ENCODE data around the gene ASF1B.

Gene ASF1B

GRCh38 chr19:14102756-14103155 is 33.6 kb downstream of the ASF1B start:
- H3K27me3 ChIP-seq (ENCODE audit: insufficient read depth, insufficient read length): no peaks in the 10 kb centered on the region
- H3K9ac ChIP-seq (ENCODE audit: insufficient read length, low read depth): peak overlapping the region; percentile 8
- no peak for TF ChIP-seq YY1 (IDR thresholded peaks at IDR 0.05; ENCODE audit: insufficient read depth, insufficient read length)
- no peak for TF ChIP-seq ZNF274 (IDR thresholded peaks at IDR 0.05; ENCODE audit: low read depth, low read length)
- TF ChIP-seq SUZ12 (IDR thresholded peaks at IDR 0.05; ENCODE audit: extremely low read depth, insufficient read depth, insufficient read length): no peak
- DNase-seq (ENCODE audit: low read depth, low spot score): no peak
- peaks cover 45% of the 10 kb centered on the region for H3K36me3 ChIP-seq (ENCODE audit: insufficient read depth, insufficient read length, low read length)
- peaks cover 2% of the 10 kb centered on the region for H3K4me1 ChIP-seq (ENCODE audit: insufficient read depth, insufficient read length)
- H3K4me3 ChIP-seq (ENCODE audit: insufficient read length, low read depth): no peak overlapping the region
- H3K9me3 ChIP-seq (ENCODE audit: insufficient read depth, low read length): no peaks in the 10 kb centered on the region

- DNase-seq (ENCODE audit: low read depth, low spot score): no peak
- no peak overlapping the region for H3K4me3 ChIP-seq (ENCODE audit: insufficient read length, low read depth)
- H3K27me3 ChIP-seq (ENCODE audit: insufficient read depth, insufficient read length): no peaks in the 10 kb centered on the region
- no peaks in the 10 kb centered on the region for H3K9me3 ChIP-seq (ENCODE audit: insufficient read depth, low read length)
- H3K9ac ChIP-seq (ENCODE audit: insufficient read length, low read depth): peak overlapping the region; percentile 8
- TF ChIP-seq YY1 (IDR thresholded peaks at IDR 0.05; ENCODE audit: insufficient read depth, insufficient read length) (no peak), SUZ12 (IDR thresholded peaks at IDR 0.05; ENCODE audit: extremely low read depth, insufficient read depth, insufficient read length) (no peak), ZNF274 (IDR thresholded peaks at IDR 0.05; ENCODE audit: low read depth, low read length) (no peak)
- H3K36me3 ChIP-seq (ENCODE audit: insufficient read depth, insufficient read length, low read length): peaks cover 48% of the 10 kb centered on the region
- peaks cover 2% of the 10 kb centered on the region for H3K4me1 ChIP-seq (ENCODE audit: insufficient read depth, insufficient read length)
Measured at GRCh38 chr19:14102102-14102696, 34.2 kb downstream of the ASF1B start.

DNA sequence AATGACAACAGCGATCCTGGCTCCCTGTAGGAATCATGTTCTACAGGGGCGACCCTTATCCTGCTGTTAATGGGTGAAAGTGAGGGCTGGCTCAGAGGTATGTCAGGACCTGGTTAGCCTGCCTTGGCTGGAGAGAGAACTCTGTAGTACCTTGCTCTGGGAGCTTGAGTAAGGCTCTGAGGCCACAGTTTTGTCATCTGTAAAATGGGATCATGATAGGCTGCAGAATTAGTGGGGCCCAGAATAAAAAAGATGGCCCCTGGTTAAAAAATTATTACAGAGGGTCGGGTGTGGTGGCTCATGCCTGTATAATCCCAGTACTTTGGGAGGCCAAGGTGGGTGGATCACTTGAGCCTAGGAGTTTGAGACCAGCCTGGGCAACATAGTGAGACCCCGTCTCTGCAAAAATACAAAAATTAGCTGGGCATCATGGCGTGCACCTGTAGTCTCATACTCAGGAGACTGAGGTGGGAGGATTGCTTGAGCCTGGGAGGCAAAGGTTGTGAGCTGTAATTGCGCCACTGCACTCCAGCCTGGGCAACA is 35.3 kb downstream of the ASF1B start:
- Histone ChIP-seq H3K27me3 (ENCODE audit: insufficient read depth, insufficient read length) (no peaks in the 10 kb centered on the region), H3K9ac (ENCODE audit: insufficient read length, low read depth) (no peak overlapping the region), H3K4me3 (ENCODE audit: insufficient read length, low read depth) (no peak overlapping the region), H3K4me1 (ENCODE audit: insufficient read depth, insufficient read length) (peaks cover 2% of the 10 kb centered on the region), H3K36me3 (ENCODE audit: insufficient read depth, insufficient read length, low read length) (peaks cover 57% of the 10 kb centered on the region), H3K9me3 (ENCODE audit: insufficient read depth, low read length) (no peaks in the 10 kb centered on the region)
- DNase-seq (ENCODE audit: low read depth, low spot score): no peak
- no peak for TF ChIP-seq YY1 (IDR thresholded peaks at IDR 0.05; ENCODE audit: insufficient read depth, insufficient read length)
- no peak for TF ChIP-seq SUZ12 (IDR thresholded peaks at IDR 0.05; ENCODE audit: extremely low read depth, insufficient read depth, insufficient read length)
- TF ChIP-seq ZNF274 (IDR thresholded peaks at IDR 0.05; ENCODE audit: low read depth, low read length): no peak

DNA sequence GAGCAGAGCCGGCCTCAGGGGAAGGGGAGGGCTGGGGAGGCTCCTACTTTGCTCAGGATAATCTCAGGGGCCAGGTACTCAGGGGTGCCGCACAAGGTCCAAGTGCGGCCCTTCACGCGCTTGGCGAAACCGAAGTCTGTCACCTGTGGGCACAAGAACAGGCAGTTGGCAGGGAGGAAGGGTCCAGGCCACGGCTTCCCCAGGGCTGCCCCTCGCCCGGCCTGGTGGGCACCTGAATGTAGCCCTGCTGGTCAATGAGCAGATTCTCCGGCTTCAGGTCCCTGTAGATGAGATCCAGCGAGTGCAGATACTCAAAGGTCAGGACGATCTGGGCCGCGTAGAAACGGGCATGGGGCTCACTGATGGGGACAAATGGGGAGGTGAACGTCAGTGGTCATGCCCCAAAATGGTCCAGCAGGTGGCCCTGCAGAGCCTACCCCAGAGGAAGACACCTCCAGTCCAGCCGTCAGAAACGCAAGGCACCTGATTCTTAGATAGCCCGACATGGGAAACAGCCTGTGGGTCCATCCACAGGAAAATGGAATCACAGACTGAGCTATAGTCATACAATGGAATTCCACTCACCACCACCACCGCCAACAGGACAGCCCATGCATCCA is 38.7 kb downstream of the ASF1B start:
- H3K4me1 ChIP-seq (ENCODE audit: insufficient read depth, insufficient read length): no peaks in the 10 kb centered on the region
- H3K36me3 ChIP-seq (ENCODE audit: insufficient read depth, insufficient read length, low read length): peaks cover 41% of the 10 kb centered on the region
- H3K9ac ChIP-seq (ENCODE audit: insufficient read length, low read depth): no peak overlapping the region
- H3K9me3 ChIP-seq (ENCODE audit: insufficient read depth, low read length): peaks cover 10% of the 10 kb centered on the region
- DNase-seq (ENCODE audit: low read depth, low spot score): no peak
- no peak overlapping the region for H3K4me3 ChIP-seq (ENCODE audit: insufficient read length, low read depth)
- no peaks in the 10 kb centered on the region for H3K27me3 ChIP-seq (ENCODE audit: insufficient read depth, insufficient read length)
- TF ChIP-seq ZNF274 (IDR thresholded peaks at IDR 0.05; ENCODE audit: low read depth, low read length) (no peak), SUZ12 (IDR thresholded peaks at IDR 0.05; ENCODE audit: extremely low read depth, insufficient read depth, insufficient read length) (no peak), YY1 (IDR thresholded peaks at IDR 0.05; ENCODE audit: insufficient read depth, insufficient read length) (no peak)

DNA sequence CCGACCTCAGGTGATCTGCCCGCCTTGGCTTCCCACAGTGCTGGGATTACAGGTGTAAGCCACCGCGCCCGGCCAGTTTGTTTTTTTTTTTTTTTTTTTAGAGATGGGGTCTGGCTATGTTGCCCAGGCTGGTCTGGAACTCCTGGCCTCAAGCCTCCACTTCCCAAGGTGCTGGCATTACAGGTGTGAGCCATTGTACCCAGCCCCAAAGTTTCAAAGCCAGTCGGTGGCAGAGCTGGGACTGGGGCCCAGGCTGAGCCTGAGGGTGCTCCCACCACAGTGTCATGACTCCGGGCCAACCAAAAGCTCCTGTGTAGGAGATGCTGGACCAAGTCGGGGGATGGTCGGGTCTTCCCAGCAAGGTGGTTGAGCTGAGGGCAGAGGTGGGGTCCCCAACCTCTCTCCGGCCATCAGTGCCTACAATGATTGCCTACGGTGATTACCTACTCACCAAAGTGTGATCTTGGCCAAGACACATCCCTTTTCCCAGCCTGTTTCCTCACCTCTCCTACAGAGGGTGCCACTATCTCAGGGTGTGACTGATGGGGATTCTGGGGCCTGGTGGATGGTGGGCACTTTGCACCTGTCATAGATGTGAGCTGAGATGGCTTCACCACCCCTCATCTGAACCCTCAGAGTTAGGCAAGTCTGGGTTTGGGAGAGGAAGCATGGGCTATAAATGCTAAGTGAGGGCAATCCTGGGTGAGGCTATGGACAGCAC is 40.0 kb downstream of the ASF1B start:
- H3K4me1 ChIP-seq (ENCODE audit: insufficient read depth, insufficient read length): no peaks in the 10 kb centered on the region
- no peak for DNase-seq (ENCODE audit: low read depth, low spot score)
- peaks cover 10% of the 10 kb centered on the region for H3K9me3 ChIP-seq (ENCODE audit: insufficient read depth, low read length)
- no peaks in the 10 kb centered on the region for H3K27me3 ChIP-seq (ENCODE audit: insufficient read depth, insufficient read length)
- no peak overlapping the region for H3K9ac ChIP-seq (ENCODE audit: insufficient read length, low read depth)
- H3K4me3 ChIP-seq (ENCODE audit: insufficient read length, low read depth): no peak overlapping the region
- TF ChIP-seq ZNF274 (IDR thresholded peaks at IDR 0.05; ENCODE audit: low read depth, low read length) (no peak), YY1 (IDR thresholded peaks at IDR 0.05; ENCODE audit: insufficient read depth, insufficient read length) (no peak), SUZ12 (IDR thresholded peaks at IDR 0.05; ENCODE audit: extremely low read depth, insufficient read depth, insufficient read length) (no peak)
- peaks cover 33% of the 10 kb centered on the region for H3K36me3 ChIP-seq (ENCODE audit: insufficient read depth, insufficient read length, low read length)

DNA sequence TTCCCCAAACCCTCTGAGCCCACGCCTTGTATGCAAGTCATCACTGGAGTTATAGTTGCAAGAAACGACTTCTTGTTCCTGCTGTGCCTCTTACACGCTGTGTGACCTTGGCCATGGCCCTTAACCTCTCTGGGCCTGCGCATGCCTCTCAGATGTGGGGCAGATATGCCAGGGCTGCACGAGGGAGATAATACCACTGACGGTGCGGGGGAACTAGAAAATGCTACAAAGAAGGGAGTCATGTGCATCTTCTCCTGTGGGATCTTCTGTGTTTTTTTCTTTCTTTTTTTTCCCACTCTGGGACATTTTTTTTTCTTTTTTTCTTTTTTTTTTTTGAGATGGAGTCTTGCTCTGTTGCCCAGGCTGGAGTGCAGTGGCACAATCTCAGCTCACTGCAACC is 41.5 kb downstream of the ASF1B start:
- Histone ChIP-seq H3K4me1 (ENCODE audit: insufficient read depth, insufficient read length) (no peaks in the 10 kb centered on the region), H3K9me3 (ENCODE audit: insufficient read depth, low read length) (peaks cover 10% of the 10 kb centered on the region), H3K4me3 (ENCODE audit: insufficient read length, low read depth) (no peak overlapping the region), H3K27me3 (ENCODE audit: insufficient read depth, insufficient read length) (no peaks in the 10 kb centered on the region), H3K9ac (ENCODE audit: insufficient read length, low read depth) (no peak overlapping the region), H3K36me3 (ENCODE audit: insufficient read depth, insufficient read length, low read length) (peaks cover 25% of the 10 kb centered on the region)
- TF ChIP-seq SUZ12 (IDR thresholded peaks at IDR 0.05; ENCODE audit: extremely low read depth, insufficient read depth, insufficient read length) (no peak), ZNF274 (IDR thresholded peaks at IDR 0.05; ENCODE audit: low read depth, low read length) (no peak)
- DNase-seq (ENCODE audit: low read depth, low spot score): no peak

Data from NT2/D1 (cell line).